Thyroid gland (tissue), 4 donors: Measurements from ENCODE around the gene RNF213. TPM values are rescaled to one million over a fixed set of nuclear protein-coding genes. Genes with fewer than 3 reads are reported as not detected.

ENCODE experiments used
- DNase-seq, 2 donors: peaks; one replicate each; pipeline ENCODE4 v3.0.0-alpha.2; 2019
- H3K27ac ChIP-seq, 3 donors: fragments of 200-600 bp; sonication (generic); 1 replicate in 2 of 3; 2 replicates in 1 of 3; pipeline ENCODE4 v1.5.1; 2016 to 2019; ENCODE audit warnings: mild to moderate bottlenecking in 1 of 3, moderate library complexity in 1 of 3
- H3K27me3 ChIP-seq: fragments of 200-600 bp; sonication (generic); one replicate; pipeline ENCODE4 v1.5.1; 2019
- H3K36me3 ChIP-seq, 2 donors: fragments of 200-600 bp; sonication (generic); one replicate each; pipeline ENCODE4 v1.5.1; 2016 to 2019
- H3K4me1 ChIP-seq, 2 donors: fragments of 200-600 bp; sonication (generic); one replicate each; pipeline ENCODE4 v1.5.1; 2017 to 2019
- H3K4me3 ChIP-seq, 3 donors: fragments of 200-600 bp; sonication (generic); replicated peaks in 1 of 3; 1 replicate in 2 of 3; 2 replicates in 1 of 3; pipeline ENCODE4 v1.5.1; 2016; ENCODE audit warnings: mild to moderate bottlenecking in 1 of 3
- H3K9me3 ChIP-seq: fragments of 200-600 bp; sonication (generic); one replicate; pipeline ENCODE4 v1.5.1; 2017
- CTCF ChIP-seq, 6 experiments: fragments of 200-600 bp in 3 of 6; fragments of 450-650 bp in 3 of 6; sonication (generic) in 3 of 6; IDR thresholded peaks; one replicate each; pipeline ENCODE4 v1.5.1; 2016 to 2019; ENCODE audit warnings: antibody characterized with exemption in 6 of 6, mild to moderate bottlenecking in 2 of 6, inconsistent platforms in 1 of 6, moderate library complexity in 1 of 6
- POLR2A ChIP-seq, 2 donors: fragments of 450-650 bp; IDR thresholded peaks; one replicate each; pipeline ENCODE4 v1.6.1; 2017; ENCODE audit warnings: antibody characterized with exemption in 2 of 2, mild to moderate bottlenecking in 2 of 2, moderate library complexity in 1 of 2
- WGBS, 2 donors: methylation state at CpG; one replicate each; pipeline ENCODE4 v1.1.5; 2017; 5-methylcytosine and 5-hydroxymethylcytosine counted together
- intact Hi-C: fragments of 100-400 bp; cut with DNase I; formaldehyde crosslinking; loops from one replicate; pipeline ENCODE4 v1.15.1; 2023
- total RNA-seq, 4 donors: library from RNA; depleted of rRNA; stranded (reverse); fragments of >200 nt; gene quantifications; one replicate each; pipeline ENCODE4 v1.2.3, GENCODE V29; 2016

The RNF213 gene
- total RNA-seq, 4 donors from 2014 or later = 107 to 245 (median 187) TPM

GRCh38 chr17:80287038-80287437 lies 26.4 kb downstream of the RNF213 start:
- no peak for DNase-seq
- Histone ChIP-seq H3K27ac (no peak overlapping the region), H3K36me3 (peaks cover 41 to 46% of the 10 kb centered on the region in 2 donors), H3K9me3 (no peaks in the 10 kb centered on the region), H3K27me3 (no peaks in the 10 kb centered on the region), H3K4me1 (no peaks in the 10 kb centered on the region), H3K4me3 (no peak overlapping the region)
- TF ChIP-seq POLR2A (IDR thresholded peaks at IDR 0.05) = no peak
- no peak for TF ChIP-seq CTCF (IDR thresholded peaks at IDR 0.05)
- intact Hi-C loops = no loop called here
- WGBS, 2 donors = 93 to 97% methylated on average over 9 of the region's 9 CpGs

GRCh38 chr17:80287806-80288567 lies 27.3 kb downstream of the RNF213 start:
- intact Hi-C loops = no loop called here
- no peaks in the 10 kb centered on the region for H3K27me3 ChIP-seq

GRCh38 chr17:80289616-80290015 lies 29.0 kb downstream of the RNF213 start:
- DNase-seq = no peak
- Histone ChIP-seq H3K9me3 (no peaks in the 10 kb centered on the region), H3K36me3 (peaks cover 62 to 68% of the 10 kb centered on the region in 2 donors), H3K27ac (no peak overlapping the region), H3K4me3 (no peak overlapping the region), H3K27me3 (no peaks in the 10 kb centered on the region), H3K4me1 (no peaks in the 10 kb centered on the region)
- intact Hi-C loops = no loop called here
- TF ChIP-seq POLR2A (IDR thresholded peaks at IDR 0.05) = no peak
- no peak for TF ChIP-seq CTCF (IDR thresholded peaks at IDR 0.05)
- WGBS, 2 donors = 69 to 82% methylated on average over 6 of the region's 6 CpGs

More at GRCh38 chr17:80287806-80288567, 27.3 kb downstream of the RNF213 start:
- TF ChIP-seq CTCF (IDR thresholded peaks at IDR 0.05) (no peak), POLR2A (IDR thresholded peaks at IDR 0.05) (no peak)
- Histone ChIP-seq H3K36me3 (peaks cover 49 to 54% of the 10 kb centered on the region in 2 donors), H3K4me3 (no peak overlapping the region), H3K9me3 (no peaks in the 10 kb centered on the region), H3K27ac (no peak overlapping the region), H3K4me1 (no peaks in the 10 kb centered on the region)
- no peak for DNase-seq
- WGBS, 2 donors = 81% methylated on average over 8 to 11 of the region's 22 CpGs

- H3K36me3 ChIP-seq = peaks cover 68 to 73% of the 10 kb centered on the region in 2 donors
Measured at GRCh38 chr17:80290156-80290555, 29.5 kb downstream of the RNF213 start.

More at GRCh38 chr17:80290156-80290555, 29.5 kb downstream of the RNF213 start:
- no peaks in the 10 kb centered on the region for H3K4me1 ChIP-seq
- no peaks in the 10 kb centered on the region for H3K27me3 ChIP-seq
- TF ChIP-seq POLR2A (IDR thresholded peaks at IDR 0.05) = no peak
- no peak for TF ChIP-seq CTCF (IDR thresholded peaks at IDR 0.05)
- H3K27ac ChIP-seq = no peak overlapping the region
- intact Hi-C loops = no loop called here
- 89 to 92% methylated on average over 24 to 25 of the region's 25 CpGs for WGBS, 2 donors
- no peak for DNase-seq
- no peak overlapping the region for H3K4me3 ChIP-seq
- H3K9me3 ChIP-seq = no peaks in the 10 kb centered on the region
